LNCaP clone FGC (cell line): ENCODE measurements around the gene EBF3.

ENCODE experiments used
- DNase-seq: peaks from one replicate; pipeline ENCODE4 v3.0.0-alpha.2; 2011; ENCODE audit warnings: low read depth
- H3K4me3 ChIP-seq: 2 replicates; pipeline ENCODE4 v1.5.1; 2011; ENCODE audit warnings: mild to moderate bottlenecking, low read depth, low read length, control low read depth
- TF ChIP-seq, protein P1 (sequence below): IDR thresholded peaks from 2 replicates; pipeline ENCODE4 v1.5.1; 2012; ENCODE audit warnings: mild to moderate bottlenecking; ENCODE audit not compliant: control insufficient read depth, insufficient read depth; ENCODE audit errors: extremely low read depth

EBF3 gene

DNA sequence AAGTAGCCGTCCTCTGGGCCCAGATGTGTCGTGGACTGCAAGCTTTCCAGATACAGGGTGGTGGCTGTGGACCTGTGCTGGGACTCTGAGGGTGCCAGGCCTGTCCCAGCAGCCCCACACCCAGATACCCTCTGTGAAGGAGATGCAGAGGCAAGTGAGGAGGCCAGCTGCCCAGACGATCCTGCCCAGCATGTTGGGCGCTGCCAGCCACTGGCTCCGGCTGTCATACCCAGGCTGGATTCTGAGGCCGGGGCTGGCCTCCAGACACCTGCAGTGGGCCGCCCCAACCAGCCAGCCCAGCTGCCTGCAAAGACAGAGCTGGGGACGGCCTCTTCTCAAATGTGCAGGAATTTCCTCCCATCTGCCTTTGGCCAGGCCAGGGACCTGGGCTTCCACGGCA is 39.1 kb upstream of the EBF3 start:
- no peak for DNase-seq
- TF ChIP-seq, protein P1, sequence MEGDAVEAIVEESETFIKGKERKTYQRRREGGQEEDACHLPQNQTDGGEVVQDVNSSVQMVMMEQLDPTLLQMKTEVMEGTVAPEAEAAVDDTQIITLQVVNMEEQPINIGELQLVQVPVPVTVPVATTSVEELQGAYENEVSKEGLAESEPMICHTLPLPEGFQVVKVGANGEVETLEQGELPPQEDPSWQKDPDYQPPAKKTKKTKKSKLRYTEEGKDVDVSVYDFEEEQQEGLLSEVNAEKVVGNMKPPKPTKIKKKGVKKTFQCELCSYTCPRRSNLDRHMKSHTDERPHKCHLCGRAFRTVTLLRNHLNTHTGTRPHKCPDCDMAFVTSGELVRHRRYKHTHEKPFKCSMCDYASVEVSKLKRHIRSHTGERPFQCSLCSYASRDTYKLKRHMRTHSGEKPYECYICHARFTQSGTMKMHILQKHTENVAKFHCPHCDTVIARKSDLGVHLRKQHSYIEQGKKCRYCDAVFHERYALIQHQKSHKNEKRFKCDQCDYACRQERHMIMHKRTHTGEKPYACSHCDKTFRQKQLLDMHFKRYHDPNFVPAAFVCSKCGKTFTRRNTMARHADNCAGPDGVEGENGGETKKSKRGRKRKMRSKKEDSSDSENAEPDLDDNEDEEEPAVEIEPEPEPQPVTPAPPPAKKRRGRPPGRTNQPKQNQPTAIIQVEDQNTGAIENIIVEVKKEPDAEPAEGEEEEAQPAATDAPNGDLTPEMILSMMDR: no peak
- H3K4me3 ChIP-seq: no peak overlapping the region

DNA sequence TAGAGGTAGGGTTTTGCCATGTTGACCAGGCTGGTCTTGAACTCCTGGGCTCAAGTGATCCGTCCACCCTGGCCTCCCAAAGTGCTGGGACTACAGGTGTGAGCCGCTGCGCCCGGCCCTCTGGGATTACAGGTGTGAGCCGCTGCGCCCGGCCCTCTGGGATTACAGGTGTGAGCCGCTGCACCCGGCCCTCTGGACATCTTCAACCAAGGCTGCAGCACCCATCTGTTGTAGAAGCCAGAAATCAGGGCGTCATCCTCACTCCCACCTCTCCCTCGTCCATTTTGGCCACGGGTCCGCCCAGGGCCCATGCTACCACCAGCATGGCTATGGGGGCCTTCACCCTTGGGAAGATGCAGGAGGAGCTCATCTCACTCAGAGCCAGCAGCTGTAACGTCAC is 38.5 kb upstream of the EBF3 start:
- no peak overlapping the region for H3K4me3 ChIP-seq
- TF ChIP-seq, protein P1: no peak
- no peak for DNase-seq

DNA sequence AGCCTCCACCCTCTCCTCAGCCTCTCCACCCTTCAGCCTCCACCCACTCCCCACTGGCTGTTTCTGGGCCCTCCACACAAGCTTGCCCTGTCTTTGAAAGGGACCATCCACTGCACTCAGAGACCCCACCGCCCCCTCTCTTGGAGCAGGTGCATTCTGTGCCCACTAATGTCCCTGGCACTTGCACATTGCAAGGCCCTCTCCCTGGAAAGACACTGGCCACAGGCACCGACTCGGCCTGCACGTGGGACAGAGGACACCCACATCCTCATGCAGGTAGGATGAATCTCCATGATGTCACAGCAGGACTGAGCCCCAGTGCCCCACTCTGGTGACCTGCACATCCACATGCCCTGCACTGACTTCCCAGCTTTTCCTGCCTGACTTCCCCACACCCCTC is 36.8 kb upstream of the EBF3 start:
- TF ChIP-seq, protein P1: no peak
- DNase-seq: no peak
- H3K4me3 ChIP-seq: no peak overlapping the region

DNA sequence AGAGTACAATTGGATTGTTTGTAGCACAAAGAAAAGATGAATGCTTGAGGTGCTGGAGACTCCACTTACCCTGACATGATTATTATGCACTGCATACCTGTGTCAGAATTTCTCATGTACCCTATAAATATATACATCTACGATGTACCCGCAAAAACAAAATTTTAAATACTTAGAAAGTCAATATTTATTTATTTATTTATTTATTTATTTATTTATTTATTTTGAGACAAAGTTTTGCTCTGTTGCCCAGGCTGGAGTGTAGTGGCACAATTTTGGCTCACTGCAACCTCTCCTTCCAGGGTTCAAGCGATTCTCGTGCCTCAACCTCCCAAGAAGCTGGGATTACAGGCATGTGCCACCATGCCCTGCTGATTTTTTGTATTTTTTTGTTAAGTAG is 35.1 kb upstream of the EBF3 start:
- H3K4me3 ChIP-seq: no peak overlapping the region
- no peak for DNase-seq
- TF ChIP-seq, protein P1: no peak

DNA sequence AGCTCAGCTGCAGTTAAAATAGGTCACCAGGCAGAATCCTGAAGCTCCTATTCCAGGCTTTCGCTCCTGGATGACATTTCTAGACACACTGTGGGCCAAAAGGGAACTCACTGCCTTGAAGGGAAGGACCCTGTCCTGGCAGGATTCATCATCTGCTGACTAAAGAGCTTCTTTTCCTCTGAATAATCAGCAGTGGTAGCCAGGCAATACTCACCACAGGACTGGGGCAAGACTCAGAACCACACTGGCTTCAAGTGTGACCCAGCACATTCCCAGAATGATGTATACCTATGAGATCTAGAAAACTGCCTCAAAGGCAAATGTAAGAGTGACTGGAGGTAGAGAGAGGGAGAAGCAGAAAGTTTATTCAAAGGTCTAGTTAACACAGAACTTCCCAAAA is 29.5 kb upstream of the EBF3 start:
- TF ChIP-seq, protein P1: no peak
- no peak for DNase-seq
- no peak overlapping the region for H3K4me3 ChIP-seq

DNA sequence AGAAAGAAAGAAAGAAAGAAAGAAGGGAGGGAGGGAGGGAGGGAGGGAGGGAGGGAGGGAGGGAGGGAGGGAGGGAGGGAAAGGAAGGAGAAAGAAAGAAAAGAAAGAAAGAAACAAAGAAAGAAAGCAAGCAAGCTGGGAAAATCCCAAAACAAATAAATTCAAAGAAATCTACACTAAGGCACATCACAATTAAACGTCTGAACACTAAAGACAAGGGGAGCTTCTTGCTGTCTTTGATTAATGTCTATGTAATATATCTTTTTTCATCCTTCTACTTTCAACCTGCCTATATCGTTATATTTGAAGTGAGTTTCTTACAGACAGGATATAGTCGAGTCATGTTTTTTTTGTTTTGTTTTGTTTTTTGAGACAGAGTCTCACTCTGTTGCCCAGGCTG is 28.3 kb upstream of the EBF3 start:
- DNase-seq: no peak
- no peak overlapping the region for H3K4me3 ChIP-seq
- TF ChIP-seq, protein P1: no peak

DNA sequence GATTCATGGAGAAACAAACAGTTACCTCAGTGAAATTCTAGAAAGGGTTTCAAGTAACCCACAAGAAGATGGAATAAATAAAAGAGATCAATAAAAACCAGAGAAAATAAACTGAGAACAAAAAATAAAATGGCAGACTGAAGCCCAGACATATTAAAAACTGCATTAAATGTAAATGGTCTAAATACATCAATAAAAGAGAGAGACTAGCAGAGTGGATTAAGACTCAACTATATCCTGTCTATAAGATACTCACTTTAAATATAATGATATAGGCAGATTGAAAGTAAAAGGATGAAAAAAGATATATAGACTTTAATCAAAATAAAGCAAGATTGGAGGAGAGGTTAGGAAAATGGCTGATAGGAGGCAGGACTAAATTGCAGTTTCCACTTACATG is 18.8 kb upstream of the EBF3 start:
- DNase-seq: no peak
- TF ChIP-seq, protein P1: no peak
- H3K4me3 ChIP-seq: no peak overlapping the region
